RWPE1 (cell line): ENCODE data around the gene SCN2A.

ENCODE experiments used
- CTCF ChIA-PET: fragments of 350-600 bp; sonication (Branson Sonifier 250); formaldehyde crosslinking; extraction: SDS; loops from one replicate; lab custom pipeline; 2021; lab: Yijun Ruan, JAX
- POLR2A ChIA-PET: fragments of 400-600 bp; formaldehyde crosslinking; extraction: SDS; loops from one replicate; lab custom pipeline; 2020; ENCODE audit warnings: antibody characterized with exemption; ENCODE audit not compliant: low non-redundant PET; lab: Yijun Ruan, JAX
- DNase-seq: peaks from one replicate; pipeline ENCODE4 v3.0.0; 2012; ENCODE audit warnings: low spot score
- H3K27ac ChIP-seq: fragments of 450-650 bp; 2 replicates; pipeline ENCODE4 v1.5.1; 2017
- TF ChIP-seq, protein P1 (sequence below): fragments of 450-650 bp; conservative IDR thresholded peaks from 2 replicates; pipeline ENCODE4 v1.5.1; 2017; ENCODE audit warnings: low read depth, mild to moderate bottlenecking

Gene SCN2A

DNA sequence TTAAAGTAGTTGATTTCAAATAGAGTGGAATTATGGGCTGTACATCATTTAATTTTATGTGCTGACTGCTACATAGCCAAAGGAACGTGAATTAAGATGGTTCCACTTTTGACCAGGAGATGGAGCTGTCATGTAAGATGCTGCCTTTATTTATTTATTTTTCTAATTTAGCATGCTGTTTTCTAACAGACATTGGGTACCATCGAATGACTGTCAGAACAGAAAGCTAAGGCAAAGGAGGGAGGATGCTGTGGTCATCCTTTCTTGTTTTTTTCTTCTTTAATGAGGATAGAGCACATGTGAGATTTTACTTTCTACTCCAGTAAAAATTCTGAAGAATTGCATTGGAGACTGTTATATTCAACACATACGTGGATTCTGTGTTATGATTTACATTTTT lies at the start of gene SCN2A:
TSS of gene SCN2A (plus strand) at position 185 of the 400 bp plus-strand sequence. CDS start 56,410 bp downstream, outside the sequence.
- DNase-seq: peak; percentile 14
- ChIA-PET POLR2A (no interaction called here), CTCF (interaction anchor here (0.6 to 1.7 kb wide), 5 partner anchors 11 to 246 kb away, joined by 3 to 5 read pairs (median 5); no protein-coding TSS in a partner anchor)
- TF ChIP-seq, protein P1, sequence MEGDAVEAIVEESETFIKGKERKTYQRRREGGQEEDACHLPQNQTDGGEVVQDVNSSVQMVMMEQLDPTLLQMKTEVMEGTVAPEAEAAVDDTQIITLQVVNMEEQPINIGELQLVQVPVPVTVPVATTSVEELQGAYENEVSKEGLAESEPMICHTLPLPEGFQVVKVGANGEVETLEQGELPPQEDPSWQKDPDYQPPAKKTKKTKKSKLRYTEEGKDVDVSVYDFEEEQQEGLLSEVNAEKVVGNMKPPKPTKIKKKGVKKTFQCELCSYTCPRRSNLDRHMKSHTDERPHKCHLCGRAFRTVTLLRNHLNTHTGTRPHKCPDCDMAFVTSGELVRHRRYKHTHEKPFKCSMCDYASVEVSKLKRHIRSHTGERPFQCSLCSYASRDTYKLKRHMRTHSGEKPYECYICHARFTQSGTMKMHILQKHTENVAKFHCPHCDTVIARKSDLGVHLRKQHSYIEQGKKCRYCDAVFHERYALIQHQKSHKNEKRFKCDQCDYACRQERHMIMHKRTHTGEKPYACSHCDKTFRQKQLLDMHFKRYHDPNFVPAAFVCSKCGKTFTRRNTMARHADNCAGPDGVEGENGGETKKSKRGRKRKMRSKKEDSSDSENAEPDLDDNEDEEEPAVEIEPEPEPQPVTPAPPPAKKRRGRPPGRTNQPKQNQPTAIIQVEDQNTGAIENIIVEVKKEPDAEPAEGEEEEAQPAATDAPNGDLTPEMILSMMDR: peak; percentile 59
- no peak within 1 kb of the TSS for H3K27ac ChIP-seq

DNA sequence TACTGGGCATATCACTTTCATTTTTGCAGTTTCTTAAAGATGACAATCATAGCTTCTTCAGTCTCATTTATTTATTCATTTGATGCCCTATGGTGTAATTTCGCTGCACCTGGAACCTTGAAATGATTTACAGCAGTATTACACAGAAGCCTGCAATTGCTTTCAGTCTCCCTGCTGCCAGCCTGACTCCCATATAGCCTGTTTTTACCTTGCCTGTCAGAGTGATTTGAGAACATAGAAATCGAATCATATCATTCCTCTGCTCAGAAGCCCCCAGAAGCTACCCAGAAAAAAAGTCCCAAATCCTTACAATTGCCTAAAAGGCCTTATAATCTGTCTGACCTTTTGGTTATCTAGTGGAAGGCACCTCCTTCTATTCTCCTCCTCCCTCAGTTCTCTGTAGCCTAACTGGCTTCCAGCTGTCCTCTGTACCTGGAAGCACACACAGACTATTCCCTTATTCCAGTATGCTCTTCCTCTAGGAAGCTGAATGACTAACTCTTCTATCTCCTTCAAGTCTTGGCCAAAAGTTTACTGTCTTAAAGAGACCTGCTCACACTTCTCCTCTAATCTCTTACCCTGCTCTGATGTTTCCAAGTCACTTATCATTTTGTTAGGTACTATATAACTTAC lies 48.0 kb upstream of the SCN2A start:
- CTCF ChIA-PET: interaction anchor here (0.5 kb wide), 3 partner anchors 8 to 709 kb away, joined by 4 to 8 read pairs (median 4); partner anchors contain the start of gene SCN3A
- POLR2A ChIA-PET: no interaction called here
- no peak overlapping the region for H3K27ac ChIP-seq
- no peak for DNase-seq
- TF ChIP-seq, protein P1: no peak

DNA sequence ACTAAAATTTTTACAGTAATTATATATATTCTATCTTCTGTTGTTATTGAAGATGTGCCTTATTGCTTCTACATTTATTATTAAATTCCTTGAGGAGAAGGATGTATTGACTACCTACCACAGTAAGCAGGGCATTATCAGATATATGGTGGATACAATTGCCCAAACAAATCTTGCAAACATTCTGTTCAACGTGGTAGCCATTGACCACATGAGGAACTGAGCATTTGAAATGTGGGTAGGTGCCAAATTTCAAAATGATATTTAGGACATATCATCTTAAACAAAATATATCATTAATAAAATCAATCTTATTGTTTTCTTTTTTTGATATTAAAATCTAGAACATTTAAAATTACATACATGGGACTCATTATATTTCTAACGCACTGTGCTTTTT lies 46.5 kb upstream of the SCN2A start:
- CTCF ChIA-PET: no interaction called here
- no peak for DNase-seq
- no peak overlapping the region for H3K27ac ChIP-seq
- TF ChIP-seq, protein P1: no peak
- POLR2A ChIA-PET: no interaction called here

DNA sequence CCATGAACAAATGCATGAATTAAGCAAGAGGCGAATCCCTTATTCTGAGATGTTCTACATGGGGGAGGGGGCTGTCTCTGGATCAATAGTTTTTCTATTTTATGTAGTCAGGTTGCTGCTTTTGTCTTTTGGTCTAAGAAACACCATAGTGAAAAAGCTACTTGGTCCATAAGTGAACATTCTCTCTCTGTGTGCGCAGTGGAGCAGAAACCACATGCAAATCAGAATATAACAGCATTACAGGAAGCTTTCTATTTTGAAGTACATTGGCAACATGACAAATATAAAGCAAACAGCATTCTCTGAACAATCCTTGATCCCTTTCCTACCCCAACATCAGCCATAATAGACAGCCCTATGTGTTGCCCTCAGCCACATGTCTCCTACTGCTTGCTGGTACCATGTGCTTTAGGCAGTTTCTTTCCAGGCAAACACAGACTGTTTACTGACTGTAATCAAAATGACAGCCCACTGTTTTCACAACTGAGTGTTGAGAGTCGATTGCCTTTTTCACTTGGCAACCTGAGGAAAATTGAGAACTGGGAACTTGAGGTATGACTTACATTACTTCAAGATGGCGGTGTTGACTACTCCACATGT lies 45.9 kb upstream of the SCN2A start:
- ChIA-PET POLR2A (no interaction called here), CTCF (no interaction called here)
- DNase-seq: no peak
- TF ChIP-seq, protein P1: no peak
- H3K27ac ChIP-seq: no peak overlapping the region

DNA sequence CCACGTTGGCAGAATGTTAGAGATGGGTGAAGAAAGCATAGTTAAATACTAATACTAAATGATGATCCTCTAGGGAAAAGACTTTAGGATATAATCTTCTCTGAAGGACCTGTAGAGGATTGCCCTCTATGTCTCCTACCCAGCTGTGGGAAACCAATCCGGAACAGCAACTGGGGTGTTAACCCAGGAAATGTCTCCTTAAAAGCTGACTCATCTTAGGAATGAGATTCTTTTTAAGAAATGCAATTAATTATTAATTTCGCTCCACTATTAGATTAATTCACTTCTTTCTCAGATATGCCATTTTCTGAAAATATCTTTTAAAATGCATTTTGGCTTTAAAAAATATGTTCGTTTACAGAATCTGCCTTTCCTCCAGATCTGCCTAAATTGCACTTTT lies 42.8 kb upstream of the SCN2A start:
- no peak for DNase-seq
- CTCF ChIA-PET: no interaction called here
- no peak overlapping the region for H3K27ac ChIP-seq
- TF ChIP-seq, protein P1: no peak
- POLR2A ChIA-PET: no interaction called here

DNA sequence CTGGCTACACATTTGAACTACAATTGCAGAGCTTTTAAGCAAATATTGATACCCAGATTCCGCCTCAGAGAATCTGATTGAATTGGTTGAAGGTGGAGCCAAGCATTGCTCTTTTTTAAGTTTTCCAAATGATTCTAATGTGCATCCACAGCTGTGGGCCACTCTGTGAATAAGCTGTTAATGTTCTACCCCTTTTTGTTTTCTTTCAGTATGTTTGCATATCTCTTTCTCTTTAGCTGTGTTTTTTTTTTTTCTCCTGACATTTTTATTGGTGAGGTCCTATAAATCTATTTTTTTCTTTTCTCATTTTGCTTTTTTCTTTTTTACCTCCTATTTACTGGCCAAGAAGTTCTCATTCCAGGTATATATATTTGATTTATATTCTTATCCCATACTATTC lies 41.9 kb upstream of the SCN2A start:
- ChIA-PET CTCF (interaction anchor here (0.6 to 0.7 kb wide), 2 partner anchors 109 to 235 kb away, joined by 3 to 10 read pairs; no protein-coding TSS in a partner anchor), POLR2A (no interaction called here)

More for the DNA sequence above, 41.9 kb upstream of the SCN2A start:
- no peak for DNase-seq
- TF ChIP-seq, protein P1: no peak
- H3K27ac ChIP-seq: no peak overlapping the region
